GM21619 (cell line): ENCODE measurements around the gene HMGN5.

ENCODE experiments used
- ATAC-seq: cut with Tn5 transposase; IDR thresholded peaks from one replicate; pipeline ENCODE4 v1.9.1; 2021; ENCODE audit not compliant: unreplicated experiment

HMGN5 gene

GRCh38 chrX:81120936-81121371 lies 80.8 kb downstream of the HMGN5 start:
- ATAC-seq: peak; percentile 55

- peak; percentile 28 for ATAC-seq
These were observed 81.3 kb downstream of the HMGN5 start for GRCh38 chrX:81120258-81120935.

- ATAC-seq: no peak
These were observed 87.0 kb downstream of the HMGN5 start for GRCh38 chrX:81114757-81115156.

GRCh38 chrX:81110286-81110685 lies 91.4 kb downstream of the HMGN5 start:
- no peak for ATAC-seq

GRCh38 chrX:81082649-81083048 lies 119.1 kb downstream of the HMGN5 start:
- no peak for ATAC-seq
